A673 (cell line): ENCODE results near the gene POLR1D. TPM values are rescaled to one million over a fixed set of nuclear protein-coding genes. Genes with fewer than 3 reads are reported as not detected.
"Not testable (repeated sequence)": the region's sequence is repeated elsewhere in the genome, so short reads cannot be mapped to it uniquely, and the experiment has no call there.

Experiments used
- BruUV-seq: library from RNA; stranded (reverse); fragments of 400-500 nt; replicated peaks from 2 replicates; lab custom pipeline; 2021; lab: Mats Ljungman, UMichigan
- CTCF ChIA-PET: fragments of 300-600 bp; sonication (Branson Sonifier 250); formaldehyde crosslinking; loops from one replicate; lab custom pipeline; 2022; ENCODE audit warnings: antibody characterized with exemption; lab: Charles Lee
- POLR2A ChIA-PET: fragments of 300-600 bp; sonication (Branson Sonifier 250); formaldehyde crosslinking; loops from one replicate; lab custom pipeline; 2022; ENCODE audit warnings: antibody characterized with exemption; ENCODE audit not compliant: low non-redundant PET; lab: Charles Lee
- DNase-seq: peaks from one replicate; pipeline ENCODE4 v3.0.0-alpha.2; 2015; ENCODE audit warnings: low spot score
- H3K27ac ChIP-seq: fragments of 200-600 bp; sonication (generic); 2 replicates; pipeline ENCODE4 v1.5.1; 2016; ENCODE audit warnings: mixed run types, low read depth, mild to moderate bottlenecking, mixed read lengths, antibody characterized with exemption, low read length; ENCODE audit not compliant: poor library complexity, severe bottlenecking
- H3K27me3 ChIP-seq: fragments of 200-600 bp; sonication (generic); replicated peaks from 2 replicates; pipeline ENCODE4 v1.6.1; 2017; ENCODE audit warnings: mixed run types, low read depth, mild to moderate bottlenecking, mixed read lengths, antibody characterized with exemption, low read length; ENCODE audit not compliant: insufficient read depth, poor library complexity
- H3K36me3 ChIP-seq: fragments of 200-600 bp; sonication (generic); 2 replicates; pipeline ENCODE4 v1.6.1; 2016; ENCODE audit warnings: mixed run types, mild to moderate bottlenecking, mixed read lengths, antibody characterized with exemption, low read length; ENCODE audit not compliant: insufficient read depth, poor library complexity, severe bottlenecking
- H3K4me1 ChIP-seq: fragments of 200-600 bp; sonication (generic); 2 replicates; pipeline ENCODE4 v1.6.1; 2017; ENCODE audit warnings: mixed run types, mild to moderate bottlenecking, mixed read lengths, antibody characterized with exemption, low read length; ENCODE audit not compliant: insufficient read depth, poor library complexity, severe bottlenecking
- H3K4me3 ChIP-seq: fragments of 200-600 bp; sonication (generic); 2 replicates; pipeline ENCODE4 v1.5.1; 2016; ENCODE audit warnings: low read depth, mixed run types, mild to moderate bottlenecking, mixed read lengths, low read length; ENCODE audit not compliant: poor library complexity, severe bottlenecking
- H3K9me3 ChIP-seq: fragments of 200-600 bp; sonication (generic); 2 replicates; pipeline ENCODE4 v1.6.1; 2016; ENCODE audit warnings: mixed run types, low read depth, mild to moderate bottlenecking, mixed read lengths, antibody characterized with exemption, low read length; ENCODE audit not compliant: poor library complexity, severe bottlenecking
- CTCF ChIP-seq: fragments of 300-800, 200-600 bp; sonication (generic); conservative IDR thresholded peaks from 2 replicates; pipeline ENCODE4 v1.5.1; 2017; ENCODE audit warnings: low read depth, mild to moderate bottlenecking, antibody characterized with exemption, low read length, moderate library complexity, mixed read lengths
- EZH2 ChIP-seq: fragments of 200-600 bp; sonication (generic); IDR thresholded peaks from 2 replicates; pipeline ENCODE4 v1.6.1; 2017; ENCODE audit warnings: borderline replicate concordance, low read depth, mild to moderate bottlenecking, mixed read lengths, antibody characterized with exemption, low read length; ENCODE audit not compliant: poor library complexity, severe bottlenecking
- intact Hi-C: fragments of 100-400 bp; cut with micrococcal nuclease; formaldehyde crosslinking; loops from one replicate; pipeline ENCODE4 v1.10.0; 2022; ENCODE audit not compliant: unreplicated experiment
- total RNA-seq: library from RNA; stranded (reverse); gene quantifications from 2 replicates; pipeline ENCODE4 v1.2.3, GENCODE V29; 2021

Gene POLR1D
- total RNA-seq, 1 experiment from 2014 or later, result 116 TPM

DNA sequence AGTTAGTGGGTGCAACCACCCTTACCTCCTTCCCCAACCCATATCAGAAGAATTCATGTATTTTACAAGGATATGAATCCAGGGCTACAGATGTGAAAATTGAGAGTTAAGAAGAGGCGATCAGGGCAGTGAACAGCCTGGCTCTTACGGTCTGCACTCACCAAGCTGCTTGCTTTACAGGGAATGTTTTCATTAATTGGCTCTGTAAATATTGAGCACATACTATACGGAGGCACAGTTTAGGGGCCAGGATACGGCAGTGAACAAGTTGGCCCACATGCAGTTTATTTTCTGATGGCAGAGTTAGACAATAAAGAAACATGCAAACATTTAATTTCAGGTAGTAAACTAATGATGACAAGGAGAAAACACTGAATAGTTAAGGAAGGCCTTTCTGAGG lies 6.4 kb downstream of the POLR1D start:
- POLR2A ChIA-PET, result no interaction called here
- intact Hi-C loops, result no loop called here
- BruUV-seq, result no TSS peak
- DNase-seq, result no peak
- peaks cover 5% of the 10 kb centered on the region for H3K4me1 ChIP-seq
- no peak overlapping the region for H3K27ac ChIP-seq
- H3K4me3 ChIP-seq, result no peak overlapping the region
- H3K27me3 ChIP-seq, result no peaks in the 10 kb centered on the region
- H3K9me3 ChIP-seq, result no peaks in the 10 kb centered on the region
- TF ChIP-seq CTCF, result no peak
- no peak for TF ChIP-seq EZH2
- peaks cover 18% of the 10 kb centered on the region for H3K36me3 ChIP-seq
- CTCF ChIA-PET, result no interaction called here

DNA sequence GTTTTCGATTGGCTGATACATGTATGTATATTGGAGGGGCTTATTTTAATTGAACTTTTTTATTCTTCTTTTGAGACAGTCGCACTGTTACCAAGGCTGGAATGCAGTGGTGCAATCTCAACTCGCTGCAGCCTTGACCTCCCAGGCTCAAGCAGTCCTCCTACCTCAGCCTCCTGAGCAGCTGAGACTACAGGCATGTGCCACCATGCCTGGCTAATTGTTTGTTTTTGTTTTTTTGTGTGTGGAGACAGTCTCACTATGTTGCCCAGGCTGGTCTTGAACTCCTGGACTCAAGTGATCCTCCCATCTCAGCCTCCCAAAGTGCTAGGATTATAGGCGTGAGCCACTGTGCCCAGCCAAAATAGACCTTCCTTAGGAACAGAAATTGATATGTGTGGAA lies 7.1 kb downstream of the POLR1D start:
- CTCF ChIA-PET, H3K27ac ChIP-seq, H3K9me3 ChIP-seq, intact Hi-C loops, DNase-seq, H3K4me3 ChIP-seq, H3K27me3 ChIP-seq, POLR2A ChIA-PET, BruUV-seq, H3K4me1 ChIP-seq: not testable (repeated sequence)
- peaks cover 13% of the 10 kb centered on the region for H3K36me3 ChIP-seq

DNA sequence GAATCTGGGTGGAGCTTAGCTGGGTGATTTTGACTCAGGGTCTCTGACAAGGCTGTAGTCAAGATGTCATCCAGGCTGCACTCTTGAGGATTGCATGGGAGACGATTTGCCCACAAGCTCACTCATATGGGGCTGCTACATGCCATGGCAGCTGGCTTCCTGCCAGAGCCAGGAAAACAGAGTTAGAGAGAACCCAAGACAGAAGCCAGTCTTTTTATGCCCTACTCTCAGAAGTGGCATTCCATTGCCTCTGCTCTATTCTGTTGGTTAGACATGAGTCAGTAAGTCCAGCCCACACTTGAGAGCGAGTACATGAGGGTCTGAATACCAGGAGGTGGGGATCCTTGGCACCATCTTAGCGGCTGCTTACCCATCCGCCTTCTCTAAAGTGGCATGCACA lies 9.5 kb downstream of the POLR1D start:
- H3K4me3 ChIP-seq, result no peak overlapping the region
- no peak for DNase-seq
- no peaks in the 10 kb centered on the region for H3K27me3 ChIP-seq
- intact Hi-C loops, result no loop called here
- H3K4me1 ChIP-seq, result peaks cover 3% of the 10 kb centered on the region
- no TSS peak for BruUV-seq
- POLR2A ChIA-PET, result no interaction called here
- no peak for TF ChIP-seq EZH2
- TF ChIP-seq CTCF, result no peak
- H3K36me3 ChIP-seq, result no peaks in the 10 kb centered on the region
- H3K9me3 ChIP-seq, result no peaks in the 10 kb centered on the region
- H3K27ac ChIP-seq, result no peak overlapping the region
- CTCF ChIA-PET, result interaction anchor here (0.6 kb wide), 1 partner anchor 93 kb away, joined by 3 read pairs; no protein-coding TSS in a partner anchor

- Histone ChIP-seq H3K4me3 (no peak overlapping the region), H3K36me3 (no peaks in the 10 kb centered on the region), H3K9me3 (no peaks in the 10 kb centered on the region), H3K4me1 (peaks cover 8% of the 10 kb centered on the region), H3K27me3 (no peaks in the 10 kb centered on the region), H3K27ac (no peak overlapping the region)
- ChIA-PET CTCF (no interaction called here), POLR2A (no interaction called here)
- no peak for TF ChIP-seq CTCF
- TF ChIP-seq EZH2, result no peak
- DNase-seq, result no peak
- no TSS peak for BruUV-seq
- intact Hi-C loops, result no loop called here
Observed at GRCh38 chr13:27631665-27632064, 10.0 kb downstream of the POLR1D start.
